Transverse colon (tissue), 4 donors: ENCODE results near the gene AP2S1.

Source experiments
- EP300 ChIP-seq: sonication (generic); formaldehyde crosslinking; IDR thresholded peaks from one replicate; pipeline ENCODE4 v1.6.1; 2017; ENCODE audit warnings: antibody characterized with exemption, low read depth
- POLR2A ChIP-seq: fragments of 450-650 bp; IDR thresholded peaks from one replicate; pipeline ENCODE4 v1.6.1; 2016; ENCODE audit warnings: antibody characterized with exemption, mild to moderate bottlenecking, moderate library complexity
- POLR2AphosphoS5 ChIP-seq, 3 donors: sonication (generic); formaldehyde crosslinking; IDR thresholded peaks; one replicate each; pipeline ENCODE4 v1.6.1; 2016; ENCODE audit warnings: antibody characterized with exemption in 3 of 3
- TF ChIP-seq, protein P1 (sequence below), 5 experiments: fragments of 200-600 bp in 3 of 5; fragments of 450-650 bp in 2 of 5; sonication (generic) in 3 of 5; IDR thresholded peaks; 1 replicate in 2 of 5; 2 replicates in 3 of 5; pipeline ENCODE4 v1.5.1; 2016 to 2017; ENCODE audit warnings: antibody characterized with exemption in 5 of 5, inconsistent platforms in 3 of 5, mild to moderate bottlenecking in 2 of 5, moderate library complexity in 1 of 5

GRCh38 chr19:46892252-46893179, 41.9 kb upstream of the AP2S1 start:
- TF ChIP-seq, protein P1, sequence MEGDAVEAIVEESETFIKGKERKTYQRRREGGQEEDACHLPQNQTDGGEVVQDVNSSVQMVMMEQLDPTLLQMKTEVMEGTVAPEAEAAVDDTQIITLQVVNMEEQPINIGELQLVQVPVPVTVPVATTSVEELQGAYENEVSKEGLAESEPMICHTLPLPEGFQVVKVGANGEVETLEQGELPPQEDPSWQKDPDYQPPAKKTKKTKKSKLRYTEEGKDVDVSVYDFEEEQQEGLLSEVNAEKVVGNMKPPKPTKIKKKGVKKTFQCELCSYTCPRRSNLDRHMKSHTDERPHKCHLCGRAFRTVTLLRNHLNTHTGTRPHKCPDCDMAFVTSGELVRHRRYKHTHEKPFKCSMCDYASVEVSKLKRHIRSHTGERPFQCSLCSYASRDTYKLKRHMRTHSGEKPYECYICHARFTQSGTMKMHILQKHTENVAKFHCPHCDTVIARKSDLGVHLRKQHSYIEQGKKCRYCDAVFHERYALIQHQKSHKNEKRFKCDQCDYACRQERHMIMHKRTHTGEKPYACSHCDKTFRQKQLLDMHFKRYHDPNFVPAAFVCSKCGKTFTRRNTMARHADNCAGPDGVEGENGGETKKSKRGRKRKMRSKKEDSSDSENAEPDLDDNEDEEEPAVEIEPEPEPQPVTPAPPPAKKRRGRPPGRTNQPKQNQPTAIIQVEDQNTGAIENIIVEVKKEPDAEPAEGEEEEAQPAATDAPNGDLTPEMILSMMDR (IDR thresholded peaks at IDR 0.05): no peak
- TF ChIP-seq POLR2A: no peak
- no peak for TF ChIP-seq EP300
- no peak for TF ChIP-seq POLR2AphosphoS5 (IDR thresholded peaks at IDR 0.05)
